CD4-positive, alpha-beta T cell treated with Interleukin-17A for 1 hour (primary cell): Measurements from ENCODE around the gene MRPL20.
A peak's percentile ranks its signal among the peaks of the same experiment; 100 is the strongest.
"Not testable (repeated sequence)": the region's sequence is repeated elsewhere in the genome, so short reads cannot be mapped to it uniquely, and the experiment has no call there.

ENCODE experiments used
- DNase-seq: peaks from one replicate; pipeline ENCODE4 v3.0.0-alpha.2; 2020

Gene MRPL20

DNA sequence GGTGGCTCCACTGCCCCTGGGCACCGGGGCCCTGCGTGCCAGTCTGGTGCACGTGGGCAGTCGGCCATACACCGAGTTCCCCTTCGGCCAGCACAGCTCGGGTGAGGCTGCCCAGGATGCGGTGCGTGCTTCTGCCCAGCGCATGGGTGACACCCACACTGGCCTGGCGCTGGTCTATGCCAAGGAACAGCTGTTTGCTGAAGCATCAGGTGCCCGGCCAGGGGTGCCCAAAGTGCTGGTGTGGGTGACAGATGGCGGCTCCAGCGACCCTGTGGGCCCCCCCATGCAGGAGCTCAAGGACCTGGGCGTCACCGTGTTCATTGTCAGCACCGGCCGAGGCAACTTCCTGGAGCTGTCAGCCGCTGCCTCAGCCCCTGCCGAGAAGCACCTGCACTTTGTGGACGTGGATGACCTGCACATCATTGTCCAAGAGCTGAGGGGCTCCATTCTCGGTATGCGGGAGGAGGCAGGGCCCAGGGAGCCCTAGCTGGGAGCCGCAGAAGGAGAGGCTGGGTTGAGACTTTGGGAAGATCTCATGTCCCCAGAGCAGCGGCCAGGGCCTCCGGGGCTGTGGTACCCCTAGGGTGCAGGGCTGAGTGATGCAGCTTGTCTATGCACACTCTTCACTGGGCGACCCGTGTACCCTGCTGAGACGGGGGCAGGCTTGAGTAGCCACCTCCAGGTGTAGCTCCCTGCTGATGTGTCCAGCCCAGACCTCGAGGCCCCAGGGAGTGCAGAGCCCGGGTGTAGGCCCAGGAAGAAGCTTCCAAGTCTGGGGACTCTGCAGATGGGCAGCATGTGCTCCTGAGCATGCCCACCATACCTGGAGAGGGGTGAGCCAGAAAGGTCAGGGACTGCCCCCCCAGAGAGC, 30.2 kb upstream of the MRPL20 start:
- DNase-seq = no peak

DNA sequence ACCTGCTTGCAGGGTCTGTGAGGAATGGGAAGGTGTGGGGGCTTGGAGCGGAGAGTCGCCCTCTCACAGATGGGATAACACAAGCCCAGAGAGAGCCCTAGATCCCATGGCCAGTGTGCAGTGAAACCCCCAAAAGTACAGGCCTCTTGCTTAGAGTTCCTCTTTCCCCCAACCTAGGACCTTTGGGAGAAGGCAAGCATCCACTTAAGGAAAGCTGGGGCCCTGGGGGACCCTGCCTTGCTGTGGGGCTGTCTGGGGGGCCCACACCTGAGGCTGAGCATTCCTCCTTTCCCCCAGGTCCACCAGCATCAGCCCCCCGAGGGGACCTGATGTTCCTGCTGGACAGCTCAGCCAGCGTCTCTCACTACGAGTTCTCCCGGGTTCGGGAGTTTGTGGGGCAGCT, 29.5 kb upstream of the MRPL20 start:
- no peak for DNase-seq

DNA sequence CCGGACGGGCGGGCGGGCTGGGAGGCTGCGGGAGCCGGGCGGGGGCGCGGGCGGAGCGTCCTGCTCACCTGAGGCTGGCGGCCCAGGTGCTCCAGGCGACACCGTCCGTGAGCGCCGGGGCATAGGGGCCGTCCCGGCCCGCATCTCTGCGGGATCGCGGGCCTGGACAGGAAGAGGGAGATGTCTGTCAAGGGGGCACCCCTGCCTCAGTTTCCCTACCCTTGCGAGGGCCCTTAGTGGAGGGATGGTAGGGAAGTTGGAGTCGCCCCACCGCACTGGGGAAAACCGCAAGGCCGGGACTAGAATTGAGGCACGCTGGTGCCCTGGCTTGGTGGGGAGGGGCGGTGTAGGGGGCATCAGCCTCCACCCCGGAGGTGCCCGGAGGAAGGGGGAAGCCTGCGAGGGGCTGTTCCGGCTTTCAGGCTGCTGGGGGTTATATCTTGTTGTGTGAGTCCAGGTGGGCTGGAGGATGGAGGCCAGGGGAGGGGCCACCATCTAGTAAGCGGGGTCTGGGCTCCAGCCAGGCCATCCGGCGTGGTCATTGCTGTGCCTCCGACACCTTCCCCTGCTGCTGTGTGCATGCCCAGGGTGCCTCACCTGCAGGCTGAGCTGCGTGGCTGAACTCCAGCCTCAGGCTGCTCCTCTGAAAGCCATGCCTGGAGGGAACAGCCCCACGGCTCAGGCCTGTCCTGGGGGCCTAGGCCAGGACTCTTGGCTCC, 29.0 kb upstream of the MRPL20 start:
- DNase-seq = no peak

DNA sequence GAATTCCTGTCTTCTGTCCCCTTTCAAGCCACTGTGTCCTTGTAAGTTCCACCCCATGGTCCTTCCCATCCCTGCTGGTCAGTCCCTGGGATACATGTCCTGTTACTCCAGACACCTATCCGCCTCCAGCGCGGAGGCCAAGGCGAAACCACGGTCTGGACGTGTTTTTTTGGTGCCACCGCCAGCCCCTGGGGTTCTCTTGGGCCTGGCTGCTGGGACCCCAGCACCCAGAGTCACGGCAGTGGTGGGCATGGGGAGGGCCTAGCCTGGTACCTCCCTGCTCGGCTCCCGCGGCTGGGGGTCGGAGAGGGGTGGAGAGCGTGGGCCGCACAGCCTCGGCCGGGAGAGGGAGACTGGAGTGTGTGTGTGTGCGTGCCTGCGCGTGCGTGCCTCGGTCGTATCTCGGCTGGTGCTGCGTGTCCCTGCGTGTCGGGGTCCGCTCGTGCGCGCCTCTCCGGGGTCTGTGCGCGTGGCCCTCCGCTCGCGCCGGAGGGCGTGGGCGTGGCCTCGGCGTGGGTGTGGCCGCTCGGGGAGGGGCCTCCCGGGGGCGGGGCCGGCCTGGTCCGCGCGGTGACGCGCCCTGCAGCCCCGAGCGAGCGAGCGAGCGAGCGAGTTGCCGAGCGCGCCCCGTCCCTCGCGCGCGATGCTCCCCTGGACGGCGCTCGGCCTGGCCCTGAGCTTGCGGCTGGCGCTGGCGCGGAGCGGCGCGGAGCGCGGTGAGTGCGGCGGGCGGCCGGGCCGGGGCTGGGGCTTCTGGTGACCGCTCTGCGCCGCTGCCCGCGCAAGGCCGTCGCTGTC, 28.2 kb upstream of the MRPL20 start, which contains the start of gene VWA1:
TSS of gene VWA1 (plus strand) at position 585 of the 798 bp plus-strand sequence. CDS start at position 644, 59 bp downstream.
- peak; percentile 63 for DNase-seq

DNA sequence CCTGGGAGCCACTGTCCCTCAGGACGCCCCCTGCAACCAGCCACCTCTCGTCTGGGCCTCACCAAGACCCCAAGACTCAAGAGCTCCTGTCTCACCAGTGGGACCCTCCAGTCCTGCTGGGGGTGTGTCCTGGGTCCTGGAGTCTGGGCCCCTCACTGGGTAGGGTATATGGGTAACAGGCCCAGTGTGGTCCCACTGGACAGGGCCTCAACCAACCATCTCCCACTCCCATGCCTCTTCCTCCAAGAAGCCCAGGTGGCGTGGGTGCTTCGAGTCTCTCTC, 27.7 kb upstream of the MRPL20 start:
- no peak for DNase-seq

DNA sequence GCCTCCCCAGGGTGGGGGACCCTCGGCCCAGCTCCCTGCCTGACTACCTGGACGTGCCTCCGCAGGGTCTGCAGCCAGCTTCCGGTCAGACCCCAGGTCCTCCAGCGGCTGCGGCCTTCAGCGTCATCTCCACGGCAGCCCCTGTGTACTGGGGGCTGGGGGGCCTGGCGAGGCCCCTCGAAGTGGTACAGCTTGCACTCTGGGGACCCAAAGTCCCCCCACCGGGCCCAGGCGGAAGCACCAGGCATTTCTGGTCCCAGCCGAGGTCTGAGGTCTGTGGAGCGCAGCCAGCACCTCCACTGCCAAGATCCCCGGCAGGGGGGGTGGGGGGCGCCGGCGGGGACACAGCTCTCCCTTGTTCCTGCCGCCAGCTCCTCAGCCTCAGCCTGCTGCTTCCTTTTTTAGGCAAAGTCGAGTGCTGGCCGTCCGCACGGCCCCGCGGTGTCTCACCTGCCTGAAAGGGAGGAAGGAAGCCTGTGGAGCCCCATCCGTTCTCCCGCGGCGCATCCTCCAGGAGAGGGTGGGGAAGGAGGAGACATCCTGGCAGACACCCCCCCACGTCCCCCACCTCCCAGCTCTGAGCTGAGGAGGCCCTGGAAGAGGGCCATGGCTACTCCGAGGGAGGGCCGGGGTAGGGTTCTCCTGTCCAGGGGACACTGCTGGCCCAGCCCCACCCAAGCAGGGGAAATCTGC, 27.2 kb upstream of the MRPL20 start:
- DNase-seq = no peak

DNA sequence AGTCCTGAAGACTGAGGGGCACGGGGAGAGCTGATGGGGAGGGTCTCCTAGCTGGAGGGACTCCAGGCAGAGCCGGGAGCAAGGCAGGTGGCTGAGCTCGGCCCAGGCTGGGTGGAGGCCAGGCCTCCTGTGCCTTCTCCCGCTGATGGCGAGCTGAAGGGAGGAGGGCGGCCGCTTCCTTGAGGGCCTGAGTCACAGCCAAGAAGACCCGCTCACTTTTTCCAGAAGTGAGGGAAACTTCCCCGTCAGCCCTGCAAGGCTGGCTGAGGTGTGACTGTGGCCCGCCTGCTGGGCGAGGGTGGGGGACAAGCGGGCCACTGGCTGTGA, 26.7 kb upstream of the MRPL20 start:
- no peak for DNase-seq

DNA sequence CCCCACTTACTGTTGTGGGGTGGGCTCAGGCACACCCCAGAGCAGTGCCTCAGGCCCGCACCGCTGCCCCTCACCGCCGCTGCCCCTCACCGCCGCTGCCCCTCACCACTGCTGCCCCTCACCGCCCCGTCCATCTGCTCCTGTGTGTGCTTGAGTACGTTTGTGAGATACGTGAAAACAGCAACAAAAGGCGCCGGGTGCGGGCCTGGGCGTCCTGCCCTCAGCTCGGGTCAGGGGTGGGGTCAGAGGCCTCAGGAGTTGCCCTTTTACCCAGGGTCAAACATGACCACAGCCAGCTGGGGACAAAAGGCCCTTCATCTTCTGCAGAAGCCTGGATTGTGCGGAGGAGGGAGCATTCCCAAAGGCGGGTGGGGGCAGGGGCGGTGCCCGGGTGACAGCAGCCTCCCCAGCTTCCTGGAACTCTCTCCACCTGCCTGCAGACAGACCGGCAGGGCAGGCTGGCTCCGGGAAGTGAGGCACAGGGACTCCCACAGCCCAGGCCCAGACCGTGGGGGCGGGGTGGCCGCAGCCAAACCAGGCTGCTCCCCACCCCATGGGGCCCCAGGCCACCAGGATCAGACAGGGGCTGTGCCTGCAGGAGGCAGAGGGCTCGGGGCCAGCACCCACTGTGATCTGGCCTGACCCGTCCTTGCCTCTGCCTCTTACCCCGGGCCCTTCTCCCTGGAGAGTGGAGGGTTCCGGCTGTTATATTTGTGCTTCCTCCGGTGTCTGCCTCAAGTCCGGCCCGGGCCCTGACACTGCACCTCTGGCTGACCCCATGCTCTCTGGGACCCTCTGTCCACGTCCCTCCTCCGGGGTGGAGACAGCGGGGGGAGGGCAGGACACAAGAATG, 26.1 kb upstream of the MRPL20 start:
- DNase-seq = no peak

DNA sequence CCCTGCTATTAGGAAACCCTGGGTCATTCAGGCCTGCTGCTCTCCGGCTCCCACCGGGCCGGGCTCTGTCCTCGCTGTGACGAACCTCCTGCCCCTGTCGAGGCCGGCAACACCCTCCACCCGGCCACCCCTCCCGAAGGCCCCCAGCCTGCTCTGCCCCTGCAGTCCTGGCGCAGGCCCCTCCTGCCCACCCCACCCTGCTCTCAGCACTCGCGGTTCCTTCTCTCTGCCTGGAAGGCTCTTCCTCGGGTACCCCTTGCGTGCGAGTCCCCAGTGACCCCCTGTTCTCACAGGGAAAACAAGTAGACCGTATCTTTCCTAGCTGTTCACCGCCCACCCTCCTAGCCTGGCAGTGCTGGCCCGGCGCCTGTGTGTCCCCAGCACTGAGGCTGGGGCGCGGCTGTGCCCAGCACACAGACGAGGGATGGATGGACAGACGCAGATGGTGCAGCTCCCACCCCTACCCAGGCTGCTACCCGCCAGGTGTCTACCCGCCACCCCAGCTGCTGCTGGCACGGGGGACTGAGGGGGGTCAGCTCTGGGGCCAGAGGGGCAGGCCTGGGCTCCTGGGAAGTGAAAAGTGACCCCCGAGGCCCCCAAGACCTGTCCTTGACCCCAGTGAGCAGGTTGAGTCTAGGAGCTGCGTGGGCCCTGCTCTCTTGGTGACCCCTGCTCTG, 25.3 kb upstream of the MRPL20 start:
- DNase-seq = no peak

DNA sequence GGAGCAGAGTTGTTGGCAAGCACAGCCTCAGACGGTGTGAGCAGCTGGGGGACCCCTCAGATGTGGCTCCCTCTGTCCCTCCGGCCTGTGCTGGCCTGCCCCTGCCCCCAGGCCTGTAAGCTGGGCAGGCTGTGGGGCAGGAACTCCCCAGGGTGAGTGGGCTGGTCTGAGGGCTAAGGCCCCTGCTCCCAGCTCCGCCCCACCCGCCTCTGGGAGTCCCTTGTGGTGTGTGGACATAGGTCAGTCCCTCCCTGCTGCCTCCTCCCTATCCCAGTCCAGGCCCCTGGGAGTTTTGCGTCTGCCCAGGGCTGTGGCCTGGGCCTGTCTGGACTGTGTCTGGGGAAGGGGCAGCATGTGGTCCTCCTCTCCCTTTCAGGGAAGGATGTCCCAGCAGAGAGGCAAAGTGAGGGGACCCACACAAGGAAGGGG, 24.8 kb upstream of the MRPL20 start:
- DNase-seq = no peak

DNA sequence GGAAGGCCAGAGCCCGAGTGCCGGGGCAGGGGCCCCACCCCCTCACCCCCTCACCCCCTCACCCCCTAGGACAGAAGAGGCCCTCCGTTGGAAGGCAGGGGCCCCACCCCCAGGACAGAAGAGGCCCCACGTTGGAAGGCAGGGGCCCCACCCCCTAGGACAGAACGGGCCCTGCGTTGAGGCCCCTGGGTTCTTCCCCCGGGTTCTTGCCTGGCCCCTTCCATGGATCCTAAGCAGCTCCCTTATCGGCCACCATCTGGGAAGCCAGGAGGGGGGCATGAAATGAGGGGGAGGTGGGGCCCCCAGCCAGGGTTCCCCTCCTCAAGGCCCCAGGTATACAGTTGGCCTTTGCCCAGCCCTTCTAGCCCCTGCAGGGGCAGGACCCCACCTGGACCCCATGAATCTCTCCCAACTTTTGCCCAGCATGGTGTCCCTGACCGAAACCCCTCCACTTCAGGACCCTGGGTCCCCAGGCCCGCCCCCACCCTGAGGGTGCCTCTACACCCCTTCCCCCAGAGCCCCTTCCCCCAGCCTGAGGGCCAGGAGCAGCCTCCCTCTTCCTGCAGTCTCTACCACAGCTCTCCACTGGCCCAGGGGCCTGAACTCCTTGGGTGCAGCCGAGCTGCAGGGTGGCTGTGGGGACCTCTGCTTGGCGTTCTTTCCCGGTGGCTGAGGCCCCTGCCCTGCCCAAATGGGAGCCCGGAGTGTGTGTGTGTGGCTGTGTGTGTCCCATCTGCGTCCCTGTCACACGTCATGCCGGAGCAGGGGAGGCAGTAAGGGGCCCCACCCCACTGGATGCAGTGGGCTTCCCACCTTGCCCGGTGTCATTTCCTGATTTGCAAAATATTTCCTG, 24.1 kb upstream of the MRPL20 start:
- no peak for DNase-seq

DNA sequence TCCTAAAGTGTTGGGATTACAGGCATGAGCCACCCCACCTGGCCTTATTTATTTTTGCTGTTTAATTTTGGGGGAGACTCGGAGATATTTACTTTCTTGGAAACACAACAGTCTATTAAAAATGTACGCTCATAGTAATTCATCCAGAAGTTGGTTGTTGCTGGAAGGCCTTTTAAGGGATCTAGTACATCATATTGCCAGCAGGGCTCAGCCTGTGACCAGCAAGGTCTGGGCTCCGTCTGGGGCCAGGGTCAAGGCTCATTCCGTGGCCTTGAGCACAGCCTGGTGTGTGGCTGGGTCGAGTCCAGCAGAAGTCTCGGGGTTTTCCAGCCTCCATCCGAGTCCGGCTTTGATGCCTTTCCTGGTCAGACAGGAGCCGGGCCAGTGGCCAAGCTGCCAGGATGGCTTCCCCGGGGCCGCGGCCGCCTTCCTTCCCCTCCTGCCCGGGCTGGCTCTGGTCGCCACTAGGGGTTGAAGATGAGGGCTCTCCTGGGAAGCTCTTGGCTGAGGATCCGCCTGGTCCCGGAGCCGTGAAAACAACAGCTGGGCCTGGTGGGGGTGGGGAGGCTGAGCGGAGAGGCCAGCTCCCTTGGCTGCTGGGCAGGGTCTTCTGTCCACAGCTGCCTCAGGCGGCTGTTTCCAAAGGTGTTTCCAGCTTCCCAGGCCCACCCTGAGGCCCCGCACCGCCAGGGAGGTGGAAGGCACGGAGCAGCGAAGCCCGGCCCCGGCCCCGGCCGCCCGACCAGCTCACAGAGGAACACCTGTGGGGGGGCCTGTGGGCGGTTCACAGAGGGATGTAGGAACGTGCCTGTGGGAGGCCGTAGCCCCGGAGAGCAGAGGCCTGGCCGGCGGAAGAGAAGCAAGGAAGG, 23.3 kb upstream of the MRPL20 start:
- DNase-seq = no peak

DNA sequence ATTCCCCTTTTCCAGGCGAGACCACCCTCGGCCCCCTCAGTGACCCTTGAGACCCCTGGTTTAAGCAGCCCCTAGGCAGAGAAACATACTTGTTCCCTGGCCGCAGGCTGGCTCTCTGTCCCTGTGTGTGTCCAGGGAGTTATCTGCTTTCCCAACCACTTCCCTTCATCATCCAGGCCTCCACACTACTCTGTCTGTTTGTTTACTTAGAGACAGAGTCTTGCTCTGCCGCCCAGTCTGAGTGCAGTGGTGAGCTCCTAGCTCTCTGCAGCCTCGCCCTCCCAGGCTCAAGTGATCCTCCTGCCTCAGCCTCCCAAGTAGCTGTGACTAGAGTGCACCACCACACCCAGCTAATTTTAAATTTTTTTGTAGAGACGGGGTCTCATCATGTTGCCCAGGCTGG, 22.6 kb upstream of the MRPL20 start:
- no peak for DNase-seq

DNA sequence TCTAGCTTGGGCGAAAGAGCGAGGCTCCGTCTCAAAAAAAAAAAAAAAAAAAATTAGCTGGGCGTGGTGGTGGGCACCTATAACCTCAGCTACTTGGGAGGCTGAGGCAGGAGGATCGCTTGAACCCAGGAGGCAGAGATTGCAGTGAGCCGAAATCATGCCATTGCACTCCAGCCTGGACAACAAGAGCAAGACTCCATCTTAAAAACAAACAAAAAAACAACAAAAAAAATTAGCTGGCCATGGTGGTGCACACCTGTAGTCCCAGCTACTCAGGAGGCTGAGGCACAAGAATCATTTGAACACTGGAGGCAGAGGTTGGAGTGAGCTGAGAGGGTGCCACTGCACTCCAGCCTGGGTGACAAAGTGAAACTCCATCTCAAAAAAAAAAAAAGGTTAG, 21.9 kb upstream of the MRPL20 start:
- DNase-seq = not testable (repeated sequence)

DNA sequence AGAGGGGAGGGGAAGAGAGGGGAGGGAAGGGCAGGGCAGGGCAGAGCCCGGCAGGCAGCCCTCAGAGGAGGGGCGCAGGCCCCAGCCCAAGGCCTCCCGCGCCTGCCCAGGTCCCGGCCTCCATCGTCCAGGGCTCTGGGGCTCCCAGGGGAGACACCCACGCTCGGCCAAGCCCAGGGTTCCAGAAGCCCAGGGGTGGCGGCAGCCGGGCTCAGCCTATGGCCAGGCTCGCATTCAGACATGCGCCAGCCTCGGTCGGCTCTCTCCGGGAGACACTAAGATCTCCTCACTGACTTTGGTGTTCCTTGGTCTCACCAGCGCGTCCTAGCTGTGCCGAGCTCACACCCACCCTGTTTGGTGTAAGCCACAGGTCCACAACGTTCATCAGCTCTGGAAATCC, 21.1 kb upstream of the MRPL20 start:
- DNase-seq = no peak

DNA sequence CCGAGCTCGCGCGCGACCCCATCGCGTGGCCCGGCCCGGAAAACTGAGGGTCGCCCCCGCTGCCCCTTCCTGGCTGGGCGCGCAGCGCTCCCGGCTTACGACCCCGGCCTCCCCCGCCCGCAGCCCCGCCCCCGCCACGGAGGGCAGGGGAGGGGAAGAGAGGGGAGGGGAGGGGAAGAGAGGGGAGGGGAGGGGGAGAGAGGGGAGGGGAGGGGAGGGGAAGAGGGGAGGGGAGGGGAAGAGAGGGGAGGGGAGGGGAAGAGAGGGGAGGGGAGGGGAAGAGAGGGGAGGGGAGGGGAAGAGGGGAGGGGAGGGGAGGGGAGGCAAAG, 20.7 kb upstream of the MRPL20 start:
- DNase-seq = no peak

DNA sequence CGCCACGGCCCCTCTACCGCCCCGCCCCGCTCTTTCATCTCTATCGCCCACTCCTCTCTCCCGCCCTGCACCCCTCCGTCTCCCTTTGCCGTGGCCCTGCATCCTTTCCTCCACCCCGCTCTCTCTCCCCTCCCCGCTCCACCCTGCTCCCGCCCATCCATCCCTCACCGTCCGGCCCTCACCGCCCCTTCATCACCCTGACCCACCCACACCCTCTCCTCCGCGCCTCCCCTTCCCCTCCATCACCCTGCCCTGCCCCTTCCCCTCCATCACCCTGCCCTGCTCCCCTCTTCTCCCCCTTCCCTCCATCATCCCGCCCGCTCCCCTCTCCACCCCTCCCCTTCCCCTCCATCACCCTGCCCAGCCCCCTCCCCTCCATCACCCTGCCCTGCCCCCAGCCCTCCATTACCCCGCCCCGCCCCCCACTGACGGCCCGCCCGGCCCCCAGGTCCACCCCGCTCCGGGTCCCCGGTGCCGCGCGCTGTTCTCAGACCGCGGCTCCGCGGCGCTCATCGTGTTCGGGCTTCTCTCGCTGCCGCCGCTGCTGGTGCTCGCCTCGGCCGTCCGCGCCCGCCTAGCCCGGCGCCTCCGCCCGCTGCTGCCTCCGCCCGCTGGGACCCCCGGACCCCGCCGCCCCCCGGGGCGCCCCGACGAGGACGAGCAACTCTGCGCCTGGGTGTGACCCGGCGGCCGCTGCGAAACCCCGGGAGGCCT, 20.2 kb upstream of the MRPL20 start:
- no peak for DNase-seq

DNA sequence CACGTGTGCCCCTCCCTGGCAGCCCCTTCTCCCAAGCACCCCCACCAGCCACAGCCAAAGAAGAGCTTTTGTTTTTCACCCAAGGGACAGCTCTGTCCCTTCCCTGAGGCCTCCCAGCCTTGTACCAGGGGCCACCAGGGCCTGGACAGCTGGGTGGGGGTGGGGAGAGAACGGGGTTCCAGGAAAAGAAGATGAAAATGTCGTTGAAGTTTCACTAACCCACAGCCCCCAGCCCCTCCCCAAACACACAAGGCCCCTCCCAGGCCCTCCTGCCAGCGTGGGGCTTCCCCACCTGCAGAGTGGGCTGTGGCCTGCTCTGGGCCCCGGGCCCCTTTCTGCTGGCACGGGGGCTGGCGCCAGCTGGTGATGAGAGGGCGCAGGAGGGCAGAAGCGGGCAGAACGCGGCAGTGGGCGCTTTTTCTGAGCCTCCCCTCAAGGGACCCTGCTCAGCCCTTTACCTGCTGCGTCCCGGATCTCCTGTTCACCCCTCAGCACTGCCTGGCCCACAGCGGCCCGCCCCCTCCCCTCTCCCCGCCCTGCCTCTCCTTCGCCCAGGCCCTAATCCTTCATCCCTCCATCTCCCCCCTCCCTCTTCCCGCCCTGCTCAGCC, 19.5 kb upstream of the MRPL20 start:
- DNase-seq = no peak
